Activated CD4-positive, alpha-beta memory T cell treated with anti-CD3 and anti-CD28 coated beads, Interleukin-2, amount 10 ng/mL, durations not matched to agents 7 days and 5 days (primary cell): ENCODE results near the gene SKI. TPM values are rescaled to one million over a fixed set of nuclear protein-coding genes. Genes with fewer than 3 reads are reported as not detected.

Experiments
- CTCF ChIA-PET: fragments of 350-600 bp; sonication (Branson Sonifier 250); formaldehyde crosslinking; loops from one replicate; lab custom pipeline; 2021; ENCODE audit warnings: antibody characterized with exemption, inconsistent platforms; lab: Charles Lee
- POLR2A ChIA-PET: fragments of 350-600 bp; sonication (Branson Sonifier 250); formaldehyde crosslinking; loops from one replicate; lab custom pipeline; 2021; ENCODE audit warnings: antibody characterized with exemption; lab: Charles Lee
- DNase-seq: peaks from one replicate; pipeline ENCODE4 v3.0.0-alpha.2; 2020
- H3K27ac Mint-ChIP-seq: one replicate; pipeline ENCODE4 v1.8.0; 2021; ENCODE audit warnings: mild to moderate bottlenecking, mixed read lengths
- H3K27me3 Mint-ChIP-seq: one replicate; pipeline ENCODE4 v1.8.0; 2021; ENCODE audit warnings: mixed read lengths
- H3K36me3 Mint-ChIP-seq: one replicate; pipeline ENCODE4 v1.8.0; 2021; ENCODE audit warnings: low read depth, mixed read lengths
- H3K4me1 Mint-ChIP-seq: one replicate; pipeline ENCODE4 v1.8.0; 2021; ENCODE audit warnings: mixed read lengths
- H3K4me3 Mint-ChIP-seq: one replicate; pipeline ENCODE4 v1.8.0; 2021; ENCODE audit warnings: mild to moderate bottlenecking, mixed read lengths
- H3K9me3 Mint-ChIP-seq: one replicate; pipeline ENCODE4 v1.8.0; 2021; ENCODE audit warnings: mixed read lengths
- total RNA-seq, 2 experiments: library from RNA; stranded (reverse); gene quantifications; one replicate each; pipeline ENCODE4 v1.2.3, GENCODE V29; 2021

SKI gene
- total RNA-seq, 2 experiments from 2014 or later, result 58.0 to 61.5 TPM

DNA sequence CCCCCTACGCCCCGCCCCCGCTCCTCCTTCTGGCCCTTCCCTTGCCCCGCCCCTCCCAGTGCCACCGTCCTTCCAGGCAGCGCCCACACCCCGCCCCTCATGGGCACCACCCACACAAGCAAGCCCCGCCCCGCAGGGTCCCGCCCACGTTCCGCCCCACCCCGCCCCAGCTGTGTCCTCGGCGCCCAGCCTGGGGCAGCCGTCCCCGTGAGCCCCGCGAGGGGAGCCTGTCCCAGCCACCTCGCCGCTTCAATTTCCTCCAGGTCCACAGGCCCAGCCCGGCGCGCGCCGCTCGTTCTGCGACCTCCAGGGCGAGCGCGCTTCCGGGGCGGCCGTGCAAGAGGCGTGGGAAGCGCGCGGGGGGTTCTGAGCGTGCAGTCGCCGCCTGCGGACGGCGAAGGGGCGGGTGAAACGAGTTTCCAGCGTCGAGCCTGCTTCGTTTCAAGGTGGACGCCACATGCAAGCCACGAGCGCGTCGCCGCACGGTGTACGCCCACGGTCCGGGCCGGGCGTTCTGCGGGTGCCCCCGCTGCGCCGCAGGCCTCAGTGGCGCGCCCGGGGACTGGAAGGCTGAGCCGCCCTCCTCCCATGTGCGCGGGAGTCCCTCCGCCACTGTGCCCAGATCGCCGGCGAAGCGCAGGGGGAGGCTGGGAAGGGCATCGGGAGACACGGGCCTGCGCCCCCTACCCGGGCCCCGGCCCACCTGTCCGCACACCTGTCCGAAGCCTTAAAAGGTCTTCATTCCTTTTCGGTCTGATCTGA is 22.7 kb upstream of the SKI start:
- H3K36me3 Mint-ChIP-seq, result no peaks in the 10 kb centered on the region
- no peaks in the 10 kb centered on the region for H3K9me3 Mint-ChIP-seq
- ChIA-PET CTCF (interaction anchor here (1.1 to 2.9 kb wide), 3 partner anchors 10 to 176 kb away, joined by 3 to 12 read pairs (median 4); partner anchors contain the start of gene FAAP20), POLR2A (interaction anchor here (0.6 to 2.6 kb wide), 5 partner anchors 10 to 176 kb away, joined by 3 to 11 read pairs (median 3); partner anchors contain the start of gene FAAP20)
- peak overlapping the region; percentile 63 for H3K4me3 Mint-ChIP-seq
- peak; percentile 96 for DNase-seq
- no peak overlapping the region for H3K27ac Mint-ChIP-seq
- peaks cover 10% of the 10 kb centered on the region for H3K4me1 Mint-ChIP-seq
- peaks cover 4% of the 10 kb centered on the region for H3K27me3 Mint-ChIP-seq

DNA sequence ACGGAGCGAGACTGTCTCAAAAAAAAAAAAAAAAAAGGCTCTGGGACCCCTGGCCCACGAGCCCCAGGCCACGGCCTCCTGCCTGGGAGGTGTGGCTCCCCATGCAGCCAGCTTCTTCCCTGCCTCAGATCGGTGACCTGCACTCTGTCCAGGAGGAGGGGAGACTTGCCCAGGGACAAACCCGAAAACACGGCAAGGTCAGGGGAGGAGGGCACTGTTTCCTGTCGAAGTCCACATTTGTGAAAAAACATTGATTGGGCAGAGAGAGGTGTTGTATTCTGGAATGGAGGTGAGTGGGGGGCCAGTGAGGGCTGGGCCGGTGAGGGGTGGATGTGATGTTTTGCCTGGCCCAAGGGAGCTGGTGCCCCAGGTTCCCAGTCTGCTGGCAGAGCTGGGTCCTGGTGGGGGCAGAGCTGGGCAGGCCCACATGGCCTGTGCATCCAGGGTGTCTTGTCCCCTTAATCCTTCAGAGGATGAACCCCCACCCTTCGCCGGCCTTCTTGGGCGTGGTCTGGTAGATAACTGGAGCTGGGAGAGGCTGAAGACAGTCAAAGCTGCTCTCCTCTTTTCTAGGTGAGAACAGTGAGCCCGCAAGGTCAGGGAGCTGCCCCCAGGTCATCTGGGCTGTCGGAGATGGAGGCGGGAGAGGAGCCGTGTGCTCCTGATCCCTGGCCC is 21.2 kb upstream of the SKI start:
- peak overlapping the region; percentile 10 for H3K4me3 Mint-ChIP-seq
- no peak for DNase-seq
- no peak overlapping the region for H3K27ac Mint-ChIP-seq
- POLR2A ChIA-PET, result interaction anchor here (0.9 to 1.4 kb wide), 4 partner anchors 8 to 185 kb away, joined by 3 to 4 read pairs (median 4); partner anchors contain the start of genes FAAP20, MORN1 and RER1
- H3K4me1 Mint-ChIP-seq, result peaks cover 8% of the 10 kb centered on the region
- CTCF ChIA-PET, result interaction anchor here (0.8 to 1.2 kb wide), 2 partner anchors 12 kb away, joined by 3 read pairs; partner anchors contain the start of gene FAAP20
- H3K9me3 Mint-ChIP-seq, result no peaks in the 10 kb centered on the region
- H3K36me3 Mint-ChIP-seq, result no peaks in the 10 kb centered on the region
- H3K27me3 Mint-ChIP-seq, result peaks cover 4% of the 10 kb centered on the region

DNA sequence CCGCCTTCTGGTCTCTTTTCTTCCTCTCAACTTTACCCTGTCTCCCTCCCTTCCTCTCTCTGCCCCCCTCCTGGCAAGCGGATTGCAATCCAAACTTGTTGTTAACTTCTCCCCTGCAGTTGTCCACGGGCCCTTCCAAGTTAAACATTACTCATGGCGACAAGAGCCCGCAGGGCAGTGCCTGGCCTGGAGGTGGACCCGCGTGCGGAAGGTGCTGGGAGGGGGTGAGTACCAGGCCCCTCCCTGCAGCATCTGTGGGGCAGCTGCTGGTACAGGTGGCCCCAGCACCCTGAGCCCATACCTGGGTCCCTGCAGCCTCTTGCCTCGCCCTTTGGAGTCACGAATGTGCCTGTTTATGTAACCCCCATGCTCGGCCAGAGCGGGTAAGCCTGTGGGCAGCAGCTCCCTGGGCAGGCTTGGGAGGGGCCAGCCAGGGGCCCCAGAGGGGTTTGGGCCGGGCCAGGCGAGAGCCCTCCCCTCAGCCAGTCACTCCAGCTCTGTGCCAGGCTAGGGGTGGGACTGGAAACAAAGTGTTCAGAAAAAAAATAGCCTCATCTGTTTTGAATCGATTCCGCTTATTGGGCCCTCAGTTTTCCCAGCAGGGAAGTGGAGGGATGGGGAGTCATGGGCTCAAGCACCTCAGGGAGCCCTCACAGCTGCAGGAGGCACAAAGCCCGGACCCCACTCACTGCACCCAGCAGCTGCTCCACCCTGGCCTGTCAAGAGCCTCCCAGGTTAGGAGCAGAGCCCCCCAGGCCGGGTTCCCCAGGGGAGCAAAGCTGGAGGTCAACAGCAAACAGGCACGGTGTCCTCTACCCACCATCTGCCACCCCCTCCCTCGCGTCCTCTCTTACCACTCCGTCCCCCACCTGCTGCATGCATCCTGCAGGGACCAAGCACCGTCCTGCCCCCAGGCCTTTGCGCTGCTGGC is 19.5 kb upstream of the SKI start:
- DNase-seq, result no peak
- H3K36me3 Mint-ChIP-seq, result no peaks in the 10 kb centered on the region
- H3K9me3 Mint-ChIP-seq, result no peaks in the 10 kb centered on the region
- H3K4me1 Mint-ChIP-seq, result peaks cover 17% of the 10 kb centered on the region
- no peak overlapping the region for H3K4me3 Mint-ChIP-seq
- ChIA-PET POLR2A (no interaction called here), CTCF (interaction anchor here (1.3 kb wide), 1 partner anchor 173 kb away, joined by 5 read pairs; no protein-coding TSS in a partner anchor)
- H3K27ac Mint-ChIP-seq, result no peak overlapping the region
- H3K27me3 Mint-ChIP-seq, result peaks cover 4% of the 10 kb centered on the region

DNA sequence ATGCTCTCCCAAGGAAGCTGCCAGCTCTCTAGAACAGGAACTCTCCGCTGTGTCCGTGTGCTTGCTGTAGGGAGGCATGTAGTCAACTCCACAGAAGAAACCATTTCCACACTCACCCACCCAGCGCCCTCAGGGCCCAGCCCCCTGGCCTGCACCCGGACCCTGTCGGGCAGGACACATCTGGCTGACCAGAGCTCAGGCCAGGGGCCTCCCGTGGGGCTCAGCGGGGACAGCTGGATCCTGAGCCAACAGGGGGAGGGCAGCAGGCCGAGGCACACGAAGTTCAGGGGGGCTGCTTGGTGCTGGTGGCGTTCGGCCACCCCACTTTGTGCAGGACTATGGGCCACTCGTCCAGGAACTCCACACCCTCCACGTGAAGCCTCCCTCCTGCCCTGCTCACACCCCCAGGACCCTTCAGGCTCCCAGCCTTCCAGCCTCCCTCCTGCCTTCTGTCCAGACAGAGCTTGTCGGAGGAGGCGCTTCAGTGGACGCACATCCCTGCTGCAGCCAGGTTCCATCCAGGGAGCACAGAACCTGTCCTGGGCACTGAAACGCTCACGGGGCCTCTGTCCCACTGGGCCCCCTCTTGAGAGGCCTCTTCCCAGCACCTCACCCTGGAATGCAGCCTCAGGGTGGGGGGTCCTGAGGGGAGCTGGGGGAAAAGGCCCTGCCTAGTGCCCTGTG is 18.6 kb upstream of the SKI start:
- DNase-seq, result no peak

DNA sequence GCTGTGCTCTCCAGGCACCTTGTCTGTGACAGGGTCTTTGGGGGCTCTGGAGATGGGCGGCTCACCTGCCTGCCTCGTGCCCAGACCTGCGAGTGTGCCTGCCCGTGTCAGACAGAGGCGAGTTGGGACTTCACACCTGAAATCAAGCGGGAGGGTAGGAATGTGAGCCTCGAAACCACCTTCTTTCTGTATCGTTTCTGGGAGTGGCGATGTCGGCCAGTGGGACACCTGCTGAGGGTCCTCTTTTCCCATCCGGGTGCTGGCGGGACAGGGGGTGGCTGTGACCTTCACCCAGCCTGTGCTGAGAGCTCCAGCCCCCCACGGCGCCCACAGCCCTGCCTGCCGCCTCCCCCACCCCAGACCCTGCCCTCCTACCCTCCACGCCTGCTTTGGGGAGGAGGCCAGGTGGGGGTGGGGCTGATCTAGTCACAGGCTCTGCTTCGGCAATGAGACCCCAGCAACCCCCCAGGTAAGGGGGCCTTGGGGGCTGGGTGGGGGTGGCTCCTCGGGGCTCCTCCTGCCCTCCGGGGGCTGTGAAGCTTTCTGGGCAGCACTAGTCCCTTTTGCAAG is 17.9 kb upstream of the SKI start:
- Mint-ChIP-seq H3K4me3 (no peak overlapping the region), H3K27ac (no peak overlapping the region), H3K27me3 (peaks cover 4% of the 10 kb centered on the region), H3K4me1 (peaks cover 14% of the 10 kb centered on the region), H3K36me3 (no peaks in the 10 kb centered on the region), H3K9me3 (no peaks in the 10 kb centered on the region)
- ChIA-PET CTCF (no interaction called here), POLR2A (no interaction called here)
- no peak for DNase-seq

More for the DNA sequence above, 18.6 kb upstream of the SKI start:
- H3K27ac Mint-ChIP-seq, result no peak overlapping the region
- H3K36me3 Mint-ChIP-seq, result no peaks in the 10 kb centered on the region
- peaks cover 4% of the 10 kb centered on the region for H3K27me3 Mint-ChIP-seq
- H3K4me1 Mint-ChIP-seq, result peaks cover 15% of the 10 kb centered on the region
- CTCF ChIA-PET, result no interaction called here
- H3K9me3 Mint-ChIP-seq, result no peaks in the 10 kb centered on the region
- H3K4me3 Mint-ChIP-seq, result no peak overlapping the region
- POLR2A ChIA-PET, result no interaction called here

DNA sequence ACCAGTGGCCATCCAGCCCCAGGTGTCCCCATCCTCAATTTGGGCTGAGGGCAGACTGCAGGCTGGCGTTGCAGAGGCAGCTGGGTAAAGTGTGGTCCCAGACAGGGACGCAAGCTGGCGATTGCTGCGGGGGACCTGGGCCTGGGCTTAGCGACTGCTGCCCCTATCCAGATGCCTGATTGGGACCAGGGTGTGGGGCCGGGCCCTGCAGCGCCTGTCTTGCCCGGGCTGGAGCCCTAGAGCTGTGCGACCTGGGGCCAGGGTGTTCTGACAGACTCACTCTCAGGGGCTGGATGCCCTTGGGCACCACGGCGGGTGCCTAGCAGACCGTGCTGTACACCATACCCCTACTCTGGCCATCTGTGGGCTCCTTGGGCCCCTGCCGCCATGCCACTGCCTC is 17.3 kb upstream of the SKI start:
- no peak for DNase-seq
- Mint-ChIP-seq H3K4me1 (peaks cover 14% of the 10 kb centered on the region), H3K36me3 (no peaks in the 10 kb centered on the region), H3K4me3 (no peak overlapping the region), H3K27me3 (peaks cover 4% of the 10 kb centered on the region), H3K27ac (no peak overlapping the region), H3K9me3 (no peaks in the 10 kb centered on the region)
- POLR2A ChIA-PET, result no interaction called here
- CTCF ChIA-PET, result no interaction called here

DNA sequence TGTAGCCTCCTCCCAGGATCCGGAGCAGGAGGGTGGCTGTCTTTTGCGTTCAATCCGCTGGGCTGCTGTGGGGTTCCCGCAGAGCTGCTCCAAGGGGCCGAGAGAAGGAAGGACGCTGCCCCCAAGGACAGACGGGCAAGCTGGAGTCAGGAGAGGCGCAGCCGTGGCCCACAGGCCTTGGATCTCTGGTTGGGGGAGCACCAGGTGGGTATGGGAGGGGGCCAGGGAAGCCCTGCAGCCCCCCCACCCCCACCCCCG is 15.9 kb upstream of the SKI start:
- ChIA-PET CTCF (interaction anchor here (0.9 kb wide), 1 partner anchor 170 kb away, joined by 3 read pairs; no protein-coding TSS in a partner anchor), POLR2A (interaction anchor here (1.2 kb wide), 2 partner anchors 17 to 18 kb away, joined by 3 to 4 read pairs; partner anchors contain the start of gene FAAP20)
- Mint-ChIP-seq H3K27ac (no peak overlapping the region), H3K36me3 (no peaks in the 10 kb centered on the region), H3K4me3 (no peak overlapping the region), H3K27me3 (no peaks in the 10 kb centered on the region), H3K9me3 (no peaks in the 10 kb centered on the region), H3K4me1 (peaks cover 10% of the 10 kb centered on the region)
- DNase-seq, result no peak

DNA sequence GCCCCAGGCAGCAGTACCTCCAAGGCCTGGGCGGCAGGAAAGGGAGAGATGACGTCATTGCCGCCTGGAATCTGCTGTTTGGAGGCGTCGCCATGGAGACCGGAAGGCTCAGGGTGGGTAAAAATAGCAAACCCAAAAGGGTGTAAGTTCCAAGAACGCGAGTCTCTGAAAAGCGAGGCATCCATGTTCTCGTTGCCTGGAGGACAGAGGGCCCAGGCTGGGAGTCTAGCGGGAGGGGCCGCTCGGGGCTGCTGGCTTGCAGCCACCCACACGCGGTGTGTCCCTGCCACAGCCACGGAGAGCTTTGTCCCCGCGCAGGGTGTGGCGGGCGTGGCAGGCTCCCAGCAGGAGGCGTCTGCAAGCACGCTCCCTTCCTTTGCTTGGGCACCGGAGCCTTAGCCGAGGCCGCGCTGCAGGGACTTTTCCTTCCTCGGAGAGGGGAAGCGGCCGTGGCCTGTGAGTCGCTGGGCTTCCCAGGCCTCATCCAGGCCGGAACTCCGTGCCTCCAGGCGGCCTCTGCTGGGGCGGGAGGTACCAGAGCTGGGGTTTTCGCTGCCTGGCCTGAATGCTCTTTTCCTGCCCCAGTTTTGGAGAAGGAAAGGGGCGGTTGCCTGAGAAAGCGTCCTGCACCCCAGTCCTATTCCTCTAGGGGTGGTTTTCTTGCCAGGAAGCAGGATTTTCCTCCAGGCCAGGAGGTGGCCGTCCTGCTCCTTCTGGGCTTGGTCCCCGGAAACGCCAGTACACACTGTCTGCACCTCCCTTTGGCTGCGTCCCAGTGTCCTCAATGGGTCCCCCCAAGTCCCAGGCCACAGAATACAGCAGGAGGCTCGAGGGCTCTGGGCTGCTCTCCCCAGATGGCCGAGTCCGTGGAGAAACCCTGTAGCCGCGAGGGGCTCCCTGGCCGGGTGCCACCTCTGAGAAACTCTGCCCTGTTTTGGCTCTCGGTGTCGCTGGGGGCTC is 15.3 kb upstream of the SKI start:
- no peak overlapping the region for H3K4me3 Mint-ChIP-seq
- H3K27me3 Mint-ChIP-seq, result no peaks in the 10 kb centered on the region
- DNase-seq, result peak; percentile 75
- H3K9me3 Mint-ChIP-seq, result no peaks in the 10 kb centered on the region
- ChIA-PET CTCF (interaction anchor here (0.9 kb wide), 1 partner anchor 170 kb away, joined by 3 read pairs; no protein-coding TSS in a partner anchor), POLR2A (interaction anchor here (0.8 to 1.2 kb wide), 3 partner anchors 17 to 169 kb away, joined by 3 to 4 read pairs (median 3); partner anchors contain the start of gene FAAP20)
- H3K36me3 Mint-ChIP-seq, result no peaks in the 10 kb centered on the region
- H3K27ac Mint-ChIP-seq, result no peak overlapping the region
- H3K4me1 Mint-ChIP-seq, result peaks cover 10% of the 10 kb centered on the region

DNA sequence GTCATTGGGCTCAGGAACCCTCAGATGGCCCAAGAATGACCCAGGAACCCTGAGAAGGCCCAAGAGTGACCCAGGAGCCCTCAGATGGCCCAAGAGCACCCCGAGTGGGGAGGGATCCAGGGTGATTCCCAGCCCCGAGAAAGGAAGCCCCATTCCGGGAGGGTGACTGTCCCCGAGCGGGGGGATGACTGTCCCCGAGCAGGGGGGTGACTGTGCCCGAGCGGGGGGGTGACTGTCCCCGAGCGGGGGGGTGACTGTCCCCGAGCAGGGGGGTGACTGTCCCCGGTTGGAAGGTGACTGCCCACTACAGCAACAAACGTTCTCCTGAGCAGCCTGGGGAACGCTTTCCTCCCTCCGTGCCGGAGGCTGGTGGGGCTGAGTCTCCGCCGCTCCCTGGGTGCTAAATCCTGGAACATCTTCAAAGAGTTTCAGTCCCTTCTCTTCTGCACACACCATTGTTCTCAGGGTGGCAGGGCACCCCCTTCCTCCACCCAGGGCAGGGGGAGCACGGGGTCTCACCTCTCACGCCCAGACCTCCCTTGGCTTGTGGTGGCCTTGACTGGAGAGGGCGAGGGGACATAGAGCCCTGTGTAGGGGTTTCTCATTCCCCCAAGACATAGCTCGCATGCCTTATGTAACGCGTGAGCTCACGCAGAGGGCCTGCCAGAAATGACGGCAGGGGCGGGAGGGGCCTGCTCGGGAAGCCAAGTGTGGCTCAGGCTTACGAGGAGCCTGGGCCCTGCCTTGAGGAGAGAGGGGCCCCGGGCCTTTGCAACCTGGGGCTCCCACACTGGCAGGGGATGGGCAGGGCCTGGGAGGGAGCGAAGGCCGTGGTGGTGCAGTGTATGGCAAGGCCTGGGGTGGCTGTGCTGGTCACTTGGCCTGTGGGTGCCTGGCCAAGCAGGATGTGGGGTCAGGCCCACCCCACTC is 14.3 kb upstream of the SKI start:
- POLR2A ChIA-PET, result no interaction called here
- no peak overlapping the region for H3K27ac Mint-ChIP-seq
- no peak overlapping the region for H3K4me3 Mint-ChIP-seq
- DNase-seq, result no peak
- no peaks in the 10 kb centered on the region for H3K36me3 Mint-ChIP-seq
- CTCF ChIA-PET, result no interaction called here
- H3K4me1 Mint-ChIP-seq, result peaks cover 10% of the 10 kb centered on the region
- no peaks in the 10 kb centered on the region for H3K9me3 Mint-ChIP-seq
- H3K27me3 Mint-ChIP-seq, result peaks cover 5% of the 10 kb centered on the region

DNA sequence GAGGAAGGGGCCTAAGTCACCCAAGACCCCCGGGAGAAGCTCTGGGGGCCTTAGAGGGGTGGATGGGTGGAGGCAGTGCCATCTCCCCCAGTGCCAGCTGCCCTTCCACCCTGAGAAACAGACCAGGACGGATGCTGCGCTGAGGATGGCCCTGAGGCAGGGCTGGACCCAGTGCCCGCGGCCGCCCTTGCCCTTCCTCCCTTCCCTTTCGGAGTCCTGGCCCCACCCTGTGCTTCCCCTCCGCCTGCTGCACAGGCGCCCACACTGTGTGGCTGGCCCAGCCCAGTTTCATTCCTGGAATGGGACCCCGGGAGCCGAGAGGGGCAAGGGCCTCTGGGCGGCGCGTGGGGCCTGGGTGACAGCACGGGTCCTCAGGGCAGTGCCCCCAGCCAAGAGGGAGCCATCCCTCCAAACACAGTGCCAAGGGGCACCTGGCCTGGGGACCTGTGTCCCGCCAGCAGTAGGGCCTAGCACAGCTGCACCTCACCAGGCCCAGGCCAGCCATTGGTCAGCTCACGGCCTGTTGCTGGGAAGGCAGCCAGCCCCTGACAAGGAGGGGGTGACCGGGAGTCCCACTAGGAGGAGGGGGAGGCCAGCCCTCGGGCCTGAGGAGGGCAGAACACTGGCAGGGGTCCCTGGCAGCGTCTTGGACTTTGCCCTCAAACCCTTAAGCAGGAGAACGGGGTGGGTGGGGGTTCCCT is 13.4 kb upstream of the SKI start:
- H3K36me3 Mint-ChIP-seq, result no peaks in the 10 kb centered on the region
- H3K4me3 Mint-ChIP-seq, result no peak overlapping the region
- peaks cover 10% of the 10 kb centered on the region for H3K4me1 Mint-ChIP-seq
- POLR2A ChIA-PET, result no interaction called here
- no peak overlapping the region for H3K27ac Mint-ChIP-seq
- no peak for DNase-seq
- no peaks in the 10 kb centered on the region for H3K9me3 Mint-ChIP-seq
- H3K27me3 Mint-ChIP-seq, result peaks cover 7% of the 10 kb centered on the region
- CTCF ChIA-PET, result no interaction called here
